Activated T-cell treated with anti-CD3 and anti-CD28 coated beads for 24 hours (primary cell): ENCODE data around the gene NRN1L.

Source experiments
- DNase-seq: peaks from one replicate; pipeline ENCODE4 v3.0.0-alpha.2; 2020; ENCODE audit warnings: low read depth

Gene NRN1L

DNA sequence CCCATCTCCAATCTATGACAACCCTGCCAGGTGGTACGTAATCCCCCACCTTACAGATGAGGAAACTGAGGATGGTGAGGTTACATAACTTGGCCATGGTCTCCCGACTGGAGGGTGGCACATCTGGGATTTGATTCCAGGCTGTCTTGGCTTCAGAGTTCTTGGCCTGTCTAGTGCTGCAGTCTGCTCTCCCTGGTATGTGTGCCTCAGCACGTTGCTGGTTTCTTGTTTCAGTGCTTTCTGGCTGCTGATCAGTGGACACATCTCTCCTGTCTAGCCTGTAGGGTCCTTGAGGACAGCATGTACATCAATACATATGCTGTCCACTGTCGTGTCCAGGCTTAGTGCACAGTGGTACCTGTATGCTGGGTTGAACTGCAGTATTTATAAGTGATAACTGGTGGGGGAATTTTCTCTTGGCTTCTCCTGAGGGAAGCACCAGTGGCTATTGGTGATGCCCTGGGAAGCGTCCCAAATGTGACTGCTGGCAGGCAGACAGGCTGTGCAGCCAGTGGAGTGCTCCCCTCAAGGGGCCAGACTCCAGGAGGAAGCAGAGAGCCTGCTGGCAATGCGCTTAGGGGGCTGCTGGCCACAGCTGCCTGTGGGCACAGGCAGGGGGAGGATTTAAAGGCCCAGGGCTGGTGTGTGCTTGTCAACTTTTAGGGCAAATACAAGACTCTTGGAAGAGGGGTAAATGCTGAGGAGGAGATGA, 32.6 kb downstream of the NRN1L start:
- DNase-seq: no peak

- DNase-seq: peak; percentile 46
These were observed 33.2 kb downstream of the NRN1L start for GRCh38 chr16:67917852-67918236.

- DNase-seq: no peak
These were observed 35.0 kb downstream of the NRN1L start for GRCh38 chr16:67919622-67920221.

DNA sequence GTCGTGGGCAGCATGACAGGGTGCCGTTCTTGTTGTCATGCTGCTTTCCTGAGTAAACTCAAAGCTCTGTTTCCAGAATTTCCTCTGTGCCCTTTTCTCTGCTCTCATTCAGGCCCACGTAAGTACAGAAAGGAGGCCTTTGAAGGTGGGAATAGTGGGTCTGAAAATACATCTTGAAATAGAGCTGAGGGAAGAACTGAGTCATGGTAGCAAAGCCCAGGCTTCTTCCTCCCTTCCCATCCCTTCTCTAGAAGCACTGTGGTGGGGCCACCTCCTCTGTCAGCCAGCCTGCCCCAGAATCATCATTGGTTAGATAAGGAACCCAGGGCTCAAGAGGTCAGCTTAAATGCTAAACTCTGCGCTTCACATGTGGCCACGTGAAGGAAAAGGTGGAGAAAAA, 37.5 kb downstream of the NRN1L start:
- no peak for DNase-seq

GRCh38 chr16:67922740-67923139, 38.1 kb downstream of the NRN1L start:
- DNase-seq: no peak

DNA sequence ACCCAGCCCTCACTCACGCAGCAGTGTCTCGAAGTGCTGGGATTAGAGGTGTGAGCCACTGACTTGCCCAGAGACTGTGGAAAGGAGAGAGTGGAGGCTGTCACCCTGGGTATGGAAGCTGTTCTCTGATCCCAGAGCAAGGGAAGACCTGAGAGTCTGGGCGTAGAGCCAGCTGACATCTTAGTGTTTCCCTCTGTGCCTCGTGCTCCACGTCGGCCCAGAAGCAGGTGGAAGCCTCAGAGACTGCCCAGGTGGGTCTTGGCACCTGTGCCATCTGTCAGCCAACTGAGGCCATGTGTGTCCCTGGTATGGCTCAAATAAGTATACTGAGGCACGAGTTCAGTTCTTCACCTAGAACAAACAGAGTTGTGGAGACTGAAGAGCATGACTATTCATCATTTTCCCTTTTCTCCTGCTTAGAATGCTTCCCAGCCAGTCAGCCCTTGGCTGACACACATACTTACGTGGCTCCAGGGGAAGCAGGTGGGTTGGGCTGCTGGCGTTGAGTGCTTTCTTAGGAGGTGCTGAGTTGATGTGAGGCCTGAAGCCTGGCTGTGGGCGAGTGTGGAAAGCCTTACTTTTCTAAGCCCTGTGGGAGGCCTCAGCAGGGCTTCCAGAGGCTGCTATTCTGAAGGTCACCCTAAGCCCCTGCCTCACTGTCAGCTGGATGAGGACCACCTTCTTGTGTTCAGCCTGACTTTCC, 38.9 kb downstream of the NRN1L start:
- no peak for DNase-seq

DNA sequence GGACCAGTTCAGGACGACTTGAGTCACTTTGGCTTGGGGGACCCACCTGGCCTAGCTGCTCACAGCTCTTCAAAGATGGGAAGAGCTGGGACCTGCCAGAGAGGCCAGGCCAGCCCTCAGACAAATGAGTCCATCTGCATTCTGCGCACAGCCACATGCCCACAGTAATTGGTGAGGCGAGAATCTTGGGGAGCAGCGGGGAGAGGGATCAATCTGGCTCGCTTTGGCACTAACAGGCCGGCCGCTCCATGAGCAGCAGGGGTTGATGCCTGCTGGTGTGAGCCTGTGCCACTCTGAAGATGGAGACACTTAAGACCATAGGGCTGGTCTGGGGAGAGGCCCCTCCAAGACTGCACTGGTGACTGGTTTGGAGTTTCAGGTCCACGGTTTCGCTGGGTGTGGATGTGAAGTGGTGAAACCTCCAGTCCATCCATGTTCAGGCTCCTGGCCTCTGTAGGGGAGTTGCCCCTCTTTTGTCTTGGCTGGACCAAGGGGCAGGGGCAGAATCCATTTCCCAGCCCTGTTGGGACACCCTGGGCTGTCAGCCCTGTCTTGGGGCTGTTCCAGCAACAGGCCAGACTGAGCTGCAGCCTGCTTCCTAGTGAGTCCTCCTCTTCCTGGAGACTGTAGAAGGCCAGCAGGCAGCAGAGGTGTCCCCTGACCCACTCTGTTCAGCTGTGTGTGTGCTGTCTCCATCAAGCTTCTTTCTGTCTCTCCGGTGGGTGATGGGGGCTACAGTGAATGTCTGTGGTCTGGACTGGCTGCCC, 39.6 kb downstream of the NRN1L start:
- no peak for DNase-seq

- no peak for DNase-seq
These were observed 41.6 kb downstream of the NRN1L start for GRCh38 chr16:67926181-67926750.

GRCh38 chr16:67927131-67927941, 42.7 kb downstream of the NRN1L start:
- DNase-seq: no peak

DNA sequence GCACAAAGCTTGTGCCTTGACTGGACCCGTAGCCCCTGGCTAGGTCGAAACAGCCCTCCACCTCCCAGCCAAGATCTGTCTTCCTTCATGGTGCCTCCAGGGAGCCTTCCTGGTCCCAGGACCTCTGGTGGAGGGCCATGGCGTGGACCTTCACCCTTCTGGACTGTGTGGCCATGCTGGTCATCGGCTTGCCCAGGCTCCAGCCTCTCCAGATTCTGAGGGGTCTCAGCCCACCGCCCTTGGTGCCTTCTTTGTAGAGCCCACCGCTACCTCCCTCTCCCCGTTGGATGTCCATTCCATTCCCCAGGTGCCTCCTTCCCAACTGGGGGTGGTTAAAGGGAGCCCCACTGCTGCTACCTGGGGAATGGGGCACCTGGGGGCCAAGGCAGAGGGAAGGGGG, 43.5 kb downstream of the NRN1L start:
- DNase-seq: no peak

- DNase-seq: peak; percentile 70
These were observed 44.1 kb downstream of the NRN1L start for GRCh38 chr16:67928561-67929364.

- DNase-seq: no peak
These were observed 45.5 kb downstream of the NRN1L start for GRCh38 chr16:67930191-67930590.

- no peak for DNase-seq
These were observed 46.1 kb downstream of the NRN1L start for GRCh38 chr16:67930678-67931211.

DNA sequence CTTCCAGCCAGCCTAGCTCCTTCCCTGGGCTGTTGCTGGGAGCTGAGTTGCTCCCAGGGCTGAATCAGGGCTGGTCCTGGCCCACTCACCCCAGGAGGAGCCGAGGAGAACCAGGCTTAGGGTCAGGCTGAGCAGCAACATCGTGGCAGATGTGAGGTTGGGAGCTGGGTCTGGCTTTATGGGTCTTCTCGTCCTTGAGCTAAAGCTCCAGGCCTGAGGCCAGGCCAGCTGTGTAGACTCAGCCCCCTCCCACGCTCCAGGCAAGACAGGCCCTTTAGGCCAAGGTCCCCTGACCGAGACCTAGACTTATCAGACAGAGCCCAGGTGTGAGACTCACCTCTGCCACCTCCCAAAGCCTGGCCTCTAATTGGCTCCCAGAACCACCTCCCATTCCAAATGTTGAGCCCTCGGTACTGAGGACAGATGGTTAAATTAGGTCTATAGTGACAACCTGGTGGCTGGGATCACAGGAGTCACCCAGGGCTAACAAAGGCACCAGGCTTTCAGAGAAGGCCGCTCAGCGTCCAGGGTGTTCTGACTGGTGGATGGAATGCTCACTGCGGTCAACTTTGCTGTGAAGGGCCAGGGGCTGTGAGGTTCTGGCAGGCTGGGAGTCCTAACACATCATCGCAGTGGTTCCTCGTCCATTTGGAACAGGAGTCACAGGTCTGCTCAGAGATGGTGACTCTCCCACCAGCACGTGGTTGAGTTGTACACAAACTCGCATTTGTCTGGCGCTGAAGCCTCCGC, 47.2 kb downstream of the NRN1L start, which contains the start of gene CTRL:
CTRL (minus strand) TSS at position 151 of the 750 bp plus-strand sequence; CDS start at position 141, 10 bp downstream.
- DNase-seq: no peak

DNA sequence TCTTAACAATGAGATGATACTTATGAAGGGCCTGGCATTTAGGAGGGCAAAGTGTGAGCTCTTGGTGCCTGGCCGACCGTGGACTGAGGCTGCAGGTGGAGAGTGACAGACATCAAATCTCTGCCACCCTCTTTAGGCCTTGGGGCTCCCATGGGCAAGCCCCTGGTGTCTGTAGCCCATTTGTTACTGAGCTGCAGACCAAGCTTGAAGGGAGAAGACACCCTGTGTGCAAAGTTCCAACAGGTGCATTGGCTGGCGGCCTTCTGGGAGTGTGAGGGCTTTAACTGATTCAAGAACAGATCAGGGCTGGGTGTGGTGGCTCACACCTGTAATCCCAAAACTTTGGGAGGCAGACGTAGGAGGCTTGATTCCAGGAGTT, 47.8 kb downstream of the NRN1L start:
- DNase-seq: no peak

DNA sequence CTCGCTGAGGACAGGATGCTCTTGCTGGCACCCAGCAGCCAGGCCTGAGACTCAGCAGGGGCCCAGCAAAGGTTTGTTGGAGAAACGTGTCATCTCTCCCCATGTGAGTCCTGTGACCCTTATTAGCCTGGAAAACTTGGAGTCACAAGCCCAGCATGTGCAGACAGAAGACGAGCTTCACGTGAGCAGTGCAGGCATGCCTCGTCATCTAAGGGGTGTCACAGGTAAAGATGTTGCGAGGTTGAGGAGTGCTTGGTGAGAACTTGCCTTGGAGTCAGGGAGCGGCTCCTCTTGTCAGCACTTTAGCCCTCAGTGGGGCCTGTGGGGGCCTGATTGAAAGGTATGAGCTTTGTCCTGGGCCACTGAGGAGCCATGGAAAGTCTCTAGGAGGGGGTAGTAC, 49.1 kb downstream of the NRN1L start:
- no peak for DNase-seq

- no peak for DNase-seq
These were observed 49.8 kb downstream of the NRN1L start for GRCh38 chr16:67934306-67935100.

DNA sequence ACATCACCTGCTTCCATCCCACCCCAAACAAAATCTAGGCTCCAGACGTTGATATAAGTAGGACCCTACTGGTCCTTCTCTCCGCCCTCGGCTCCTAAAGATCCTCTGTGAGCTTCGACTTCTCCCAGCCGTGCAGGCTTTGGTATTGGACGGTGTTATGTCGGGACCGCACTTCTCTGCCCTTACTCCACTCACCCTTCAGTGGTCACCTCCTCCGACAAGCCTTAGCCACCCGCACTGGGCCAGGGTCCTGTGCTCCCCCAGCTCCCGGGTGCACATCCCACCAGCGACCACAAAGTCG, 50.4 kb downstream of the NRN1L start:
- no peak for DNase-seq
